Measurements from ENCODE around the gene SEMA7A. TPM values are rescaled to one million over a fixed set of nuclear protein-coding genes. Genes with fewer than 3 reads are reported as not detected.

SEMA7A gene
- total and polyA plus RNA-seq, 2 experiments from 2014 or later: 2.4 to 9.5 TPM

- whole genome bisulfite sequencing (ENCODE audit: low lambda C conversion rate, missing lambda C conversion rate): 90% methylated on average over 16 of the region's 16 CpGs
These were observed 18.4 kb upstream of the SEMA7A start for GRCh38 chr15:74451861-74452835.

GRCh38 chr15:74451322-74451721 lies 17.6 kb upstream of the SEMA7A start:
- Histone ChIP-seq H3K4me2 (no peak overlapping the region), H2AFZ (no peak overlapping the region), H3K4me3 (no peak overlapping the region), H3K27me3 (no peaks in the 10 kb centered on the region), H3K9me2 (replicated peaks; ENCODE audit: insufficient read depth) (no peaks in the 10 kb centered on the region), H3K4me1 (ENCODE audit: insufficient read depth) (peaks cover 3% of the 10 kb centered on the region), H3K36me3 (replicated peaks; ENCODE audit: insufficient read depth, low read depth) (no peaks in the 10 kb centered on the region), H3K79me2 (no peaks in the 10 kb centered on the region), H4K20me1 (ENCODE audit: insufficient read depth, poor library complexity, severe bottlenecking) (no peaks in the 10 kb centered on the region), H3K9me3 (ENCODE audit: low read depth) (no peaks in the 10 kb centered on the region), H3K27ac (no peak overlapping the region)
- no peak for DNase-seq (ENCODE audit: low spot score)
- WGBS (ENCODE audit: low lambda C conversion rate, missing lambda C conversion rate): 98% methylated on average over 2 of the region's 2 CpGs
- TF ChIP-seq EZH2phosphoT487 (IDR thresholded peaks at IDR 0.05; ENCODE audit: low read depth, severe bottlenecking, unreplicated experiment): no peak
- TF ChIP-seq EZH2 (IDR thresholded peaks at IDR 0.05; ENCODE audit: borderline replicate concordance): no peak
- TF ChIP-seq CTCF (IDR thresholded peaks at IDR 0.05; ENCODE audit: poor library complexity): no peak

More at GRCh38 chr15:74451861-74452835, 18.4 kb upstream of the SEMA7A start:
- no peak overlapping the region for H2AFZ ChIP-seq
- H3K9me2 ChIP-seq (replicated peaks; ENCODE audit: insufficient read depth): no peaks in the 10 kb centered on the region
- H3K27ac ChIP-seq: no peak overlapping the region
- H4K20me1 ChIP-seq (ENCODE audit: insufficient read depth, poor library complexity, severe bottlenecking): no peaks in the 10 kb centered on the region
- H3K79me2 ChIP-seq: no peaks in the 10 kb centered on the region
- H3K9me3 ChIP-seq (ENCODE audit: low read depth): no peaks in the 10 kb centered on the region
- no peak for DNase-seq (ENCODE audit: low spot score)
- H3K4me2 ChIP-seq: no peak overlapping the region
- H3K36me3 ChIP-seq (replicated peaks; ENCODE audit: insufficient read depth, low read depth): no peaks in the 10 kb centered on the region
- no peak for TF ChIP-seq CTCF (IDR thresholded peaks at IDR 0.05; ENCODE audit: poor library complexity)
- no peak for TF ChIP-seq EZH2phosphoT487 (IDR thresholded peaks at IDR 0.05; ENCODE audit: low read depth, severe bottlenecking, unreplicated experiment)
- no peak for TF ChIP-seq EZH2 (IDR thresholded peaks at IDR 0.05; ENCODE audit: borderline replicate concordance)
- H3K4me1 ChIP-seq (ENCODE audit: insufficient read depth): no peaks in the 10 kb centered on the region
- no peaks in the 10 kb centered on the region for H3K27me3 ChIP-seq
- no peak overlapping the region for H3K4me3 ChIP-seq

- TF ChIP-seq CTCF (IDR thresholded peaks at IDR 0.05; ENCODE audit: poor library complexity) (no peak), EZH2phosphoT487 (IDR thresholded peaks at IDR 0.05; ENCODE audit: low read depth, severe bottlenecking, unreplicated experiment) (no peak)
- H3K9me3 ChIP-seq (ENCODE audit: low read depth): no peaks in the 10 kb centered on the region
- H3K27ac ChIP-seq: no peak overlapping the region
- H3K4me3 ChIP-seq: no peak overlapping the region
- no peak overlapping the region for H2AFZ ChIP-seq
- no peaks in the 10 kb centered on the region for H3K9me2 ChIP-seq (replicated peaks; ENCODE audit: insufficient read depth)
- no peak overlapping the region for H3K4me2 ChIP-seq
- H4K20me1 ChIP-seq (ENCODE audit: insufficient read depth, poor library complexity, severe bottlenecking): no peaks in the 10 kb centered on the region
- 95% methylated on average over 12 of the region's 12 CpGs for WGBS (ENCODE audit: low lambda C conversion rate, missing lambda C conversion rate)
- H3K79me2 ChIP-seq: no peaks in the 10 kb centered on the region
- H3K27me3 ChIP-seq: no peaks in the 10 kb centered on the region
- DNase-seq (ENCODE audit: low spot score): no peak
- peaks cover 10% of the 10 kb centered on the region for H3K4me1 ChIP-seq (ENCODE audit: insufficient read depth)
- H3K36me3 ChIP-seq (replicated peaks; ENCODE audit: insufficient read depth, low read depth): no peaks in the 10 kb centered on the region
These were observed 16.0 kb upstream of the SEMA7A start for GRCh38 chr15:74449643-74450205.

Measured in hepatocyte (in vitro differentiated cells).